ENCODE data around the gene BSN.

Gene BSN

GRCh38 chr3:49701388-49702077 lies 147.3 kb downstream of the BSN start:
- no peak for DNase-seq

GRCh38 chr3:49702672-49703071 lies 148.4 kb downstream of the BSN start:
- DNase-seq: no peak

- peak; percentile 71 to 80 for DNase-seq
These were observed 149.2 kb downstream of the BSN start for GRCh38 chr3:49703443-49703927.

- no peak for DNase-seq
These were observed 149.7 kb downstream of the BSN start for GRCh38 chr3:49703956-49704355.

GRCh38 chr3:49704629-49705028 lies 150.4 kb downstream of the BSN start:
- DNase-seq: no peak

- no peak for DNase-seq
These were observed 151.2 kb downstream of the BSN start for GRCh38 chr3:49705390-49705960.

GRCh38 chr3:49706456-49707112 lies 152.3 kb downstream of the BSN start:
- DNase-seq: no peak

GRCh38 chr3:49707113-49707480 lies 152.8 kb downstream of the BSN start:
- no peak for DNase-seq

GRCh38 chr3:49709852-49710251 lies 155.6 kb downstream of the BSN start:
- no peak for DNase-seq

GRCh38 chr3:49711489-49711888 lies 157.2 kb downstream of the BSN start:
- DNase-seq: no peak

- no peak for DNase-seq
These were observed 157.9 kb downstream of the BSN start for GRCh38 chr3:49712166-49712565.

- DNase-seq: no peak
These were observed 158.5 kb downstream of the BSN start for GRCh38 chr3:49712631-49713317.

- no peak for DNase-seq
These were observed 159.2 kb downstream of the BSN start for GRCh38 chr3:49713336-49714105.

- no peak for DNase-seq
These were observed 160.7 kb downstream of the BSN start for GRCh38 chr3:49714728-49715550.

- no peak for DNase-seq
These were observed 161.4 kb downstream of the BSN start for GRCh38 chr3:49715611-49716121.

GRCh38 chr3:49716169-49716568 lies 161.9 kb downstream of the BSN start:
- DNase-seq: no peak

GRCh38 chr3:49716691-49717210 lies 162.5 kb downstream of the BSN start:
- no peak for DNase-seq

- DNase-seq: no peak
These were observed 163.1 kb downstream of the BSN start for GRCh38 chr3:49717211-49717958.

- DNase-seq: no peak
These were observed 163.9 kb downstream of the BSN start for GRCh38 chr3:49717959-49718857.

GRCh38 chr3:49718858-49719213 lies 164.6 kb downstream of the BSN start:
- no peak for DNase-seq

Measured in CD4-positive, alpha-beta T cell treated with Interferon alpha-2 for 1 hour (primary cell).